Right renal pelvis (tissue), 4 donors: ENCODE results near the gene PNMA6E. TPM values are rescaled to one million over a fixed set of nuclear protein-coding genes. Genes with fewer than 3 reads are reported as not detected.
"Not testable (repeated sequence)": the region's sequence is repeated elsewhere in the genome, so short reads cannot be mapped to it uniquely, and the experiment has no call there.

Experiments used
- DNase-seq, 4 donors: peaks; one replicate each; pipeline ENCODE4 v3.0.0-alpha.2; 2013; ENCODE audit warnings: low read depth in 4 of 4, low spot score in 3 of 4, missing footprints in 1 of 4
- polyA plus RNA-seq, 4 donors: library from polyadenylated mRNA; unstranded; fragments of 120-200 nt; gene quantifications; one replicate each; pipeline ENCODE4 v1.2.1, GENCODE V29; 2013; ENCODE audit not compliant: insufficient read length in 4 of 4

PNMA6E gene
- polyA plus RNA-seq, 4 donors: not detected

- no peak for DNase-seq
Measured at GRCh38 chrX:153409414-153410101, 8.4 kb upstream of the PNMA6E start.

GRCh38 chrX:153408871-153409351, 7.8 kb upstream of the PNMA6E start:
- DNase-seq: no peak

GRCh38 chrX:153408221-153408721, 7.1 kb upstream of the PNMA6E start:
- no peak for DNase-seq

GRCh38 chrX:153407736-153408135, 6.6 kb upstream of the PNMA6E start:
- no peak for DNase-seq

- DNase-seq: no peak
Measured at GRCh38 chrX:153406903-153407302, 5.8 kb upstream of the PNMA6E start.

- no peak for DNase-seq
Measured at GRCh38 chrX:153406011-153406410, 4.9 kb upstream of the PNMA6E start.

GRCh38 chrX:153405426-153405825, 4.3 kb upstream of the PNMA6E start:
- DNase-seq: no peak

- DNase-seq: not testable (repeated sequence)
Measured at GRCh38 chrX:153404333-153404732, 3.2 kb upstream of the PNMA6E start.

- DNase-seq: no peak
Measured at GRCh38 chrX:153400146-153401132, 711 bp downstream of the PNMA6E start.

- no peak for DNase-seq
Measured at GRCh38 chrX:153398275-153398960, 2.7 kb downstream of the PNMA6E start.

- DNase-seq: no peak
Measured at GRCh38 chrX:153397256-153397960, 3.7 kb downstream of the PNMA6E start.

- no peak for DNase-seq
Measured at GRCh38 chrX:153396320-153397195, 4.6 kb downstream of the PNMA6E start.

- no peak for DNase-seq
Measured at GRCh38 chrX:153395613-153396319, 5.4 kb downstream of the PNMA6E start.

- no peak for DNase-seq
Measured at GRCh38 chrX:153394612-153395011, 6.5 kb downstream of the PNMA6E start.

GRCh38 chrX:153392642-153393321, 8.4 kb downstream of the PNMA6E start:
- DNase-seq: no peak

GRCh38 chrX:153389460-153389768, 11.7 kb downstream of the PNMA6E start:
- not testable (repeated sequence) for DNase-seq

- no peak for DNase-seq
Measured at GRCh38 chrX:153388722-153389459, 12.3 kb downstream of the PNMA6E start.
